GM23338 (cell line): Measurements from ENCODE around the gene CIB4. TPM values are rescaled to one million over a fixed set of nuclear protein-coding genes. Genes with fewer than 3 reads are reported as not detected.

Experiments
- ATAC-seq: fragments of 200-7000 bp; cut with Tn5 transposase; 3 replicates; pipeline ENCODE4 v1.9.1; 2020
- DNase-seq: peaks from one replicate; pipeline ENCODE4 v3.0.0-alpha.2; 2015; ENCODE audit warnings: low spot score
- H2AFZ ChIP-seq: fragments of 200-600 bp; sonication (generic); 2 replicates; pipeline ENCODE4 v1.8.0; 2016; ENCODE audit warnings: antibody characterized with exemption, mild to moderate bottlenecking, moderate library complexity
- H3F3A ChIP-seq: fragments of 200-600 bp; sonication (generic); replicated peaks from 2 replicates; pipeline ENCODE4 v1.8.0; 2017; ENCODE audit warnings: antibody characterized with exemption, mixed run types, low read depth
- H3K27ac ChIP-seq: fragments of 200-600 bp; sonication (generic); 2 replicates; pipeline ENCODE4 v1.6.1; 2016; ENCODE audit warnings: low read depth
- H3K27me3 ChIP-seq: fragments of 200-600 bp; sonication (generic); 2 replicates; pipeline ENCODE4 v1.8.0; 2016; ENCODE audit warnings: mild to moderate bottlenecking, mixed run types, moderate library complexity; ENCODE audit not compliant: insufficient read depth
- H3K36me3 ChIP-seq: fragments of 200-600 bp; sonication (generic); 2 replicates; pipeline ENCODE4 v1.8.0; 2016; ENCODE audit warnings: mild to moderate bottlenecking; ENCODE audit not compliant: insufficient read depth
- H3K4me1 ChIP-seq: fragments of 200-600 bp; sonication (generic); 2 replicates; pipeline ENCODE4 v1.8.0; 2016; ENCODE audit warnings: mild to moderate bottlenecking, moderate library complexity; ENCODE audit not compliant: insufficient read depth
- H3K4me2 ChIP-seq: fragments of 200-600 bp; sonication (generic); 2 replicates; pipeline ENCODE4 v1.7.1; 2017; ENCODE audit warnings: mixed run types
- H3K4me3 ChIP-seq: fragments of 200-600 bp; sonication (generic); 2 replicates; pipeline ENCODE4 v1.6.1; 2016; ENCODE audit warnings: mixed run types
- H3K79me2 ChIP-seq: fragments of 200-600 bp; sonication (generic); replicated peaks from 2 replicates; pipeline ENCODE4 v1.8.0; 2017; ENCODE audit warnings: mild to moderate bottlenecking; ENCODE audit not compliant: insufficient read depth
- H3K9me2 ChIP-seq: fragments of 200-600 bp; sonication (generic); 2 replicates; pipeline ENCODE4 v1.8.0; 2017; ENCODE audit not compliant: insufficient read depth
- H4K20me1 ChIP-seq: fragments of 200-600 bp; sonication (generic); replicated peaks from 2 replicates; pipeline ENCODE4 v1.8.0; 2017; ENCODE audit warnings: mild to moderate bottlenecking; ENCODE audit not compliant: insufficient read depth
- H3K27ac Mint-ChIP-seq: 2 replicates; pipeline ENCODE4 v1.8.0; 2020; ENCODE audit warnings: inconsistent platforms, mild to moderate bottlenecking, moderate library complexity, mixed read lengths
- H3K27me3 Mint-ChIP-seq: 3 replicates; pipeline ENCODE4 v1.8.0; 2022; ENCODE audit warnings: low read depth, mild to moderate bottlenecking, moderate library complexity, mixed read lengths, inconsistent platforms; ENCODE audit not compliant: insufficient read depth, poor library complexity
- H3K36me3 Mint-ChIP-seq: 3 replicates; pipeline ENCODE4 v1.8.0; 2021; ENCODE audit warnings: low read depth, mild to moderate bottlenecking, inconsistent platforms, moderate library complexity, mixed read lengths
- H3K4me1 Mint-ChIP-seq: 3 replicates; pipeline ENCODE4 v1.8.0; 2020; ENCODE audit warnings: mild to moderate bottlenecking, inconsistent platforms, mixed read lengths
- H3K4me3 Mint-ChIP-seq: 3 replicates; pipeline ENCODE4 v1.8.0; 2021; ENCODE audit warnings: moderate library complexity, mild to moderate bottlenecking, inconsistent platforms, mixed read lengths
- H3K9me3 Mint-ChIP-seq: 3 replicates; pipeline ENCODE4 v1.8.0; 2020; ENCODE audit warnings: moderate library complexity, mild to moderate bottlenecking, inconsistent platforms, mixed read lengths
- CREB1 ChIP-seq: fragments of 250-450 bp; sonication (Bioruptor Pico); IDR thresholded peaks from 2 replicates; pipeline ENCODE4 v1.5.0; 2020; ENCODE audit warnings: low read depth, mild to moderate bottlenecking, moderate library complexity
- EZH2 ChIP-seq: fragments of 200-600 bp; sonication (generic); IDR thresholded peaks from one replicate; pipeline ENCODE4 v1.8.0; 2017; ENCODE audit warnings: antibody characterized with exemption, mild to moderate bottlenecking, low read depth; ENCODE audit not compliant: unreplicated experiment
- EZH2phosphoT487 ChIP-seq: fragments of 200-600 bp; sonication (generic); IDR thresholded peaks from one replicate; pipeline ENCODE4 v1.8.1; 2018; ENCODE audit warnings: antibody characterized with exemption; ENCODE audit not compliant: unreplicated experiment
- JUNB ChIP-seq: IDR thresholded peaks from one replicate; pipeline ENCODE4 v1.6.1; 2016; ENCODE audit warnings: antibody characterized with exemption; ENCODE audit not compliant: unreplicated experiment
- NANOG ChIP-seq: IDR thresholded peaks from 2 replicates; pipeline ENCODE4 v1.6.1; 2016; ENCODE audit warnings: antibody characterized with exemption, borderline replicate concordance
- POLR2AphosphoS5 ChIP-seq: IDR thresholded peaks from 2 replicates; pipeline ENCODE4 v1.6.1; 2016; ENCODE audit warnings: antibody characterized with exemption, low read depth
- STAT1 ChIP-seq: IDR thresholded peaks from one replicate; pipeline ENCODE4 v1.6.1; 2016; ENCODE audit warnings: antibody characterized with exemption; ENCODE audit not compliant: unreplicated experiment
- ZNF331 ChIP-seq: fragments of 250-450 bp; sonication (Bioruptor Pico); IDR thresholded peaks from 2 replicates; pipeline ENCODE4 v1.5.0; 2020; ENCODE audit warnings: low read depth, mild to moderate bottlenecking, moderate library complexity
- polyA plus RNA-seq: library from polyadenylated mRNA; unstranded; fragments of >200 nt; fragmentation: Nextera tagmentation; extraction: Ambion mirVana; gene quantifications from 2 replicates; pipeline ENCODE4 v1.2.1, GENCODE V29; 2016
- total RNA-seq: library from RNA; depleted of rRNA; stranded (reverse); fragments of >200 nt; shearing (Covaris generic); gene quantifications from 2 replicates; pipeline ENCODE4 v1.2.3, GENCODE V29; 2014
- TF ChIP-seq, protein P1 (sequence below): IDR thresholded peaks from 2 replicates; pipeline ENCODE4 v1.6.1; 2016; ENCODE audit warnings: antibody characterized with exemption
- TF ChIP-seq, protein P2 (sequence below): IDR thresholded peaks from one replicate; pipeline ENCODE4 v1.6.1; 2018; ENCODE audit warnings: antibody characterized with exemption; ENCODE audit not compliant: unreplicated experiment
- TF ChIP-seq, protein P3 (sequence below), 2 experiments: fragments of 200-600 bp in 1 of 2; sonication (generic) in 1 of 2; conservative IDR thresholded peaks; 2 replicates each; pipeline versions ENCODE4 v1.5.1 to v1.6.1; 2016 to 2017; ENCODE audit warnings: antibody characterized with exemption in 2 of 2, low read depth in 2 of 2, mild to moderate bottlenecking in 2 of 2, moderate library complexity in 1 of 2

Gene CIB4
- total and polyA plus RNA-seq, 2 experiments from 2014 or later: not detected

DNA sequence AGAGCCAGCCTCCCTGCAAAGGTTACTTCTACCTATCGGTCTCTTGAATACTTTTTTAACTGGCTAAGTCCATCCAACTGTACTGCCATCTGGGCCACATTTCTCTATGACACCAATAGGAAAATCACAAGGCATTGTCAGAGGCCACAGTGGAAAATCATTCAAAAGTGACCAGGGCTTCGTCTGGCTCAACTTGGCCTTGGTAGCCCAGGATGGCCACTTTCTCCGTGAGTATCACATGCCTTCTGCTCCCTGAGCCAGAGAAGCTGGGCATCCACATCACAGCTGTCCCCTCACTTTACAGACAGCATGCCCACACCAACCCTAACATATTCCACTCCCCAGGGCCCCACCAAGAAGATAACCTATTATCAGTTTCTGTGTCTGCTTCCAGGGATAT is 5.8 kb downstream of the CIB4 start:
- Histone ChIP-seq H3K4me2 (no peak overlapping the region), H3K4me3 (no peak overlapping the region), H3F3A (no peaks in the 10 kb centered on the region), H3K4me1 (peaks cover 4% of the 10 kb centered on the region; the same call in 1 of the 2 replicates), H3K27me3 (no peaks in the 10 kb centered on the region), H3K36me3 (no peaks in the 10 kb centered on the region), H4K20me1 (no peaks in the 10 kb centered on the region), H3K9me2 (no peaks in the 10 kb centered on the region), H2AFZ (no peak overlapping the region), H3K79me2 (no peaks in the 10 kb centered on the region), H3K27ac (no peak overlapping the region)
- Mint-ChIP-seq H3K27me3 (peaks cover 5% of the 10 kb centered on the region), H3K27ac (no peak overlapping the region), H3K36me3 (no peaks in the 10 kb centered on the region), H3K9me3 (no peaks in the 10 kb centered on the region), H3K4me3 (no peak overlapping the region), H3K4me1 (peaks cover 14% of the 10 kb centered on the region)
- TF ChIP-seq, protein P1, sequence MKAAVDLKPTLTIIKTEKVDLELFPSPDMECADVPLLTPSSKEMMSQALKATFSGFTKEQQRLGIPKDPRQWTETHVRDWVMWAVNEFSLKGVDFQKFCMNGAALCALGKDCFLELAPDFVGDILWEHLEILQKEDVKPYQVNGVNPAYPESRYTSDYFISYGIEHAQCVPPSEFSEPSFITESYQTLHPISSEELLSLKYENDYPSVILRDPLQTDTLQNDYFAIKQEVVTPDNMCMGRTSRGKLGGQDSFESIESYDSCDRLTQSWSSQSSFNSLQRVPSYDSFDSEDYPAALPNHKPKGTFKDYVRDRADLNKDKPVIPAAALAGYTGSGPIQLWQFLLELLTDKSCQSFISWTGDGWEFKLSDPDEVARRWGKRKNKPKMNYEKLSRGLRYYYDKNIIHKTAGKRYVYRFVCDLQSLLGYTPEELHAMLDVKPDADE: no peak
- TF ChIP-seq, protein P2, sequence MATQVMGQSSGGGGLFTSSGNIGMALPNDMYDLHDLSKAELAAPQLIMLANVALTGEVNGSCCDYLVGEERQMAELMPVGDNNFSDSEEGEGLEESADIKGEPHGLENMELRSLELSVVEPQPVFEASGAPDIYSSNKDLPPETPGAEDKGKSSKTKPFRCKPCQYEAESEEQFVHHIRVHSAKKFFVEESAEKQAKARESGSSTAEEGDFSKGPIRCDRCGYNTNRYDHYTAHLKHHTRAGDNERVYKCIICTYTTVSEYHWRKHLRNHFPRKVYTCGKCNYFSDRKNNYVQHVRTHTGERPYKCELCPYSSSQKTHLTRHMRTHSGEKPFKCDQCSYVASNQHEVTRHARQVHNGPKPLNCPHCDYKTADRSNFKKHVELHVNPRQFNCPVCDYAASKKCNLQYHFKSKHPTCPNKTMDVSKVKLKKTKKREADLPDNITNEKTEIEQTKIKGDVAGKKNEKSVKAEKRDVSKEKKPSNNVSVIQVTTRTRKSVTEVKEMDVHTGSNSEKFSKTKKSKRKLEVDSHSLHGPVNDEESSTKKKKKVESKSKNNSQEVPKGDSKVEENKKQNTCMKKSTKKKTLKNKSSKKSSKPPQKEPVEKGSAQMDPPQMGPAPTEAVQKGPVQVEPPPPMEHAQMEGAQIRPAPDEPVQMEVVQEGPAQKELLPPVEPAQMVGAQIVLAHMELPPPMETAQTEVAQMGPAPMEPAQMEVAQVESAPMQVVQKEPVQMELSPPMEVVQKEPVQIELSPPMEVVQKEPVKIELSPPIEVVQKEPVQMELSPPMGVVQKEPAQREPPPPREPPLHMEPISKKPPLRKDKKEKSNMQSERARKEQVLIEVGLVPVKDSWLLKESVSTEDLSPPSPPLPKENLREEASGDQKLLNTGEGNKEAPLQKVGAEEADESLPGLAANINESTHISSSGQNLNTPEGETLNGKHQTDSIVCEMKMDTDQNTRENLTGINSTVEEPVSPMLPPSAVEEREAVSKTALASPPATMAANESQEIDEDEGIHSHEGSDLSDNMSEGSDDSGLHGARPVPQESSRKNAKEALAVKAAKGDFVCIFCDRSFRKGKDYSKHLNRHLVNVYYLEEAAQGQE: no peak
- TF ChIP-seq ZNF331 (CRISPR knock-in tag) (no peak), CREB1 (no peak), NANOG (no peak), STAT1 (no peak), EZH2phosphoT487 (no peak), EZH2 (no peak), POLR2AphosphoS5 (no peak), JUNB (no peak)
- TF ChIP-seq, protein P3, sequence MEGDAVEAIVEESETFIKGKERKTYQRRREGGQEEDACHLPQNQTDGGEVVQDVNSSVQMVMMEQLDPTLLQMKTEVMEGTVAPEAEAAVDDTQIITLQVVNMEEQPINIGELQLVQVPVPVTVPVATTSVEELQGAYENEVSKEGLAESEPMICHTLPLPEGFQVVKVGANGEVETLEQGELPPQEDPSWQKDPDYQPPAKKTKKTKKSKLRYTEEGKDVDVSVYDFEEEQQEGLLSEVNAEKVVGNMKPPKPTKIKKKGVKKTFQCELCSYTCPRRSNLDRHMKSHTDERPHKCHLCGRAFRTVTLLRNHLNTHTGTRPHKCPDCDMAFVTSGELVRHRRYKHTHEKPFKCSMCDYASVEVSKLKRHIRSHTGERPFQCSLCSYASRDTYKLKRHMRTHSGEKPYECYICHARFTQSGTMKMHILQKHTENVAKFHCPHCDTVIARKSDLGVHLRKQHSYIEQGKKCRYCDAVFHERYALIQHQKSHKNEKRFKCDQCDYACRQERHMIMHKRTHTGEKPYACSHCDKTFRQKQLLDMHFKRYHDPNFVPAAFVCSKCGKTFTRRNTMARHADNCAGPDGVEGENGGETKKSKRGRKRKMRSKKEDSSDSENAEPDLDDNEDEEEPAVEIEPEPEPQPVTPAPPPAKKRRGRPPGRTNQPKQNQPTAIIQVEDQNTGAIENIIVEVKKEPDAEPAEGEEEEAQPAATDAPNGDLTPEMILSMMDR (conservative IDR thresholded peaks at IDR 0.05; ENCODE audit: low read depth in 2 of 2): no peak
- DNase-seq (no peak), ATAC-seq (no peak)
